H9 (cell line): ENCODE measurements around the gene NUBPL. TPM values are rescaled to one million over a fixed set of nuclear protein-coding genes. Genes with fewer than 3 reads are reported as not detected.

ENCODE experiments used
- DNase-seq: peaks from one replicate; pipeline ENCODE4 v3.0.0-alpha.2; 2017
- H2AFZ ChIP-seq: one replicate; pipeline ENCODE4 v1.6.1; 2013; ENCODE audit warnings: mild to moderate bottlenecking, low read length, control low read depth, moderate library complexity
- H2AK5ac ChIP-seq: 2 replicates; pipeline ENCODE4 v1.6.1; 2013; ENCODE audit warnings: low read length, control low read depth, mixed read lengths; ENCODE audit not compliant: insufficient read length
- H2BK120ac ChIP-seq: one replicate; pipeline ENCODE4 v1.6.1; 2013; ENCODE audit warnings: low read depth, mild to moderate bottlenecking, low read length, control low read depth, inconsistent platforms; ENCODE audit not compliant: poor library complexity, severe bottlenecking
- H2BK12ac ChIP-seq: 2 replicates; pipeline ENCODE4 v1.6.1; 2013; ENCODE audit warnings: low read length, control low read depth, mixed read lengths, low read depth; ENCODE audit not compliant: insufficient read length
- H2BK15ac ChIP-seq: 2 replicates; pipeline ENCODE4 v1.6.1; 2013; ENCODE audit warnings: low read depth, low read length, control low read depth
- H2BK20ac ChIP-seq: one replicate; pipeline ENCODE4 v1.6.1; 2013; ENCODE audit warnings: low read depth, mild to moderate bottlenecking, low read length, control low read depth, inconsistent platforms; ENCODE audit not compliant: poor library complexity, severe bottlenecking
- H2BK5ac ChIP-seq: 2 replicates; pipeline ENCODE4 v1.6.1; 2013; ENCODE audit warnings: low read length, control low read depth, mixed read lengths; ENCODE audit not compliant: insufficient read length
- H3K14ac ChIP-seq: 2 replicates; pipeline ENCODE4 v1.6.1; 2013; ENCODE audit warnings: low read length, control low read depth; ENCODE audit not compliant: insufficient read depth
- H3K18ac ChIP-seq: 2 replicates; pipeline ENCODE4 v1.6.1; 2013; ENCODE audit warnings: low read depth, mild to moderate bottlenecking, mixed read lengths, low read length, control low read depth; ENCODE audit not compliant: insufficient read length
- H3K23ac ChIP-seq: 2 replicates; pipeline ENCODE4 v1.6.1; 2013; ENCODE audit warnings: low read length, control low read depth, mixed read lengths, low read depth; ENCODE audit not compliant: insufficient read length
- H3K23me2 ChIP-seq: 2 replicates; pipeline ENCODE4 v1.6.1; 2013; ENCODE audit warnings: low read depth, mild to moderate bottlenecking, mixed read lengths, low read length, control low read depth; ENCODE audit not compliant: insufficient read length, poor library complexity, severe bottlenecking
- H3K27ac ChIP-seq: 2 replicates; pipeline ENCODE4 v1.5.1; 2013; ENCODE audit warnings: low read length, control low read depth, mixed read lengths, low read depth; ENCODE audit not compliant: insufficient read length
- H3K27me3 ChIP-seq: 2 replicates; pipeline ENCODE4 v1.6.1; 2013; ENCODE audit warnings: low read length, control low read depth, inconsistent platforms; ENCODE audit not compliant: insufficient read depth
- H3K4ac ChIP-seq: 2 replicates; pipeline ENCODE4 v1.6.1; 2013; ENCODE audit warnings: low read depth, mild to moderate bottlenecking, control low read depth, inconsistent platforms, low read length, moderate library complexity
- H3K4me1 ChIP-seq: 2 replicates; pipeline ENCODE4 v1.6.1; 2013; ENCODE audit warnings: low read length, control low read depth, inconsistent platforms; ENCODE audit not compliant: insufficient read depth
- H3K4me2 ChIP-seq: 2 replicates; pipeline ENCODE4 v1.6.1; 2013; ENCODE audit warnings: low read length, control low read depth, mixed read lengths; ENCODE audit not compliant: insufficient read length, insufficient read depth
- H3K56ac ChIP-seq: 2 replicates; pipeline ENCODE4 v1.6.1; 2013; ENCODE audit warnings: low read depth, mild to moderate bottlenecking, mixed read lengths, low read length, control low read depth; ENCODE audit not compliant: insufficient read length
- H3K79me1 ChIP-seq: 2 replicates; pipeline ENCODE4 v1.6.1; 2013; ENCODE audit warnings: low read depth, mild to moderate bottlenecking, moderate library complexity, low read length, control low read depth, inconsistent platforms; ENCODE audit not compliant: insufficient read depth, poor library complexity, severe bottlenecking
- H3K79me2 ChIP-seq: 2 replicates; pipeline ENCODE4 v1.6.1; 2013; ENCODE audit warnings: low read length, control low read depth, inconsistent platforms; ENCODE audit not compliant: insufficient read depth
- H3K9ac ChIP-seq: 2 replicates; pipeline ENCODE4 v1.6.1; 2013; ENCODE audit warnings: low read length, control low read depth, mixed read lengths; ENCODE audit not compliant: insufficient read length; ENCODE audit errors: extremely low read depth
- H3K9me3 ChIP-seq: one replicate; pipeline ENCODE4 v1.6.1; 2013; ENCODE audit warnings: low read depth, low read length, inconsistent platforms; ENCODE audit not compliant: control insufficient read depth
- H3T11ph ChIP-seq: one replicate; pipeline ENCODE4 v1.6.1; 2013; ENCODE audit warnings: mild to moderate bottlenecking, low read length, control low read depth, inconsistent platforms
- H4K20me1 ChIP-seq: one replicate; pipeline ENCODE4 v1.6.1; 2013; ENCODE audit not compliant: control insufficient read depth, insufficient read length, insufficient read depth
- H4K5ac ChIP-seq: 2 replicates; pipeline ENCODE4 v1.6.1; 2013; ENCODE audit warnings: low read depth, mild to moderate bottlenecking, mixed read lengths, low read length, control low read depth; ENCODE audit not compliant: insufficient read length
- H4K8ac ChIP-seq: replicated peaks from 2 replicates; pipeline ENCODE4 v1.6.1; 2013; ENCODE audit warnings: low read length, control low read depth, mixed read lengths, low read depth; ENCODE audit not compliant: insufficient read length
- H4K91ac ChIP-seq: 2 replicates; pipeline ENCODE4 v1.6.1; 2013; ENCODE audit warnings: low read depth, mild to moderate bottlenecking, moderate library complexity, mixed read lengths, low read length, control low read depth; ENCODE audit not compliant: insufficient read length
- H3K27ac Mint-ChIP-seq, 3 experiments: 2 replicates in 2 of 3; 3 replicates in 1 of 3; pipeline ENCODE4 v1.8.0; 2020 to 2021; ENCODE audit warnings: mixed read lengths in 3 of 3, mild to moderate bottlenecking in 1 of 3, moderate library complexity in 1 of 3
- H3K27me3 Mint-ChIP-seq: 2 replicates; pipeline ENCODE4 v1.8.0; 2021; ENCODE audit warnings: low read depth, mild to moderate bottlenecking, moderate library complexity, mixed read lengths
- H3K36me3 Mint-ChIP-seq, 3 experiments: 2 replicates in 2 of 3; 3 replicates in 1 of 3; pipeline ENCODE4 v1.8.0; 2020 to 2021; ENCODE audit warnings: low read depth in 3 of 3, mixed read lengths in 3 of 3; ENCODE audit not compliant: insufficient read depth in 1 of 3
- H3K4me1 Mint-ChIP-seq, 2 experiments: 2 replicates each; pipeline ENCODE4 v1.8.0; 2020; ENCODE audit warnings: mixed read lengths in 2 of 2
- H3K4me3 Mint-ChIP-seq, 2 experiments: 2 replicates in 1 of 2; 3 replicates in 1 of 2; pipeline ENCODE4 v1.8.0; 2020 to 2021; ENCODE audit warnings: mild to moderate bottlenecking in 2 of 2, mixed read lengths in 2 of 2, moderate library complexity in 1 of 2
- H3K9me3 Mint-ChIP-seq, 2 experiments: 2 replicates in 1 of 2; 3 replicates in 1 of 2; pipeline ENCODE4 v1.8.0; 2020; ENCODE audit warnings: mild to moderate bottlenecking in 2 of 2, mixed read lengths in 2 of 2, moderate library complexity in 1 of 2
- WGBS: extraction: QIAGEN DNeasy Blood & Tissue Kit; methylation state at CpG from one replicate; pipeline ENCODE4 v1.1.7; 2013; ENCODE audit warnings: missing lambda C conversion rate, low lambda C conversion rate, mixed read lengths; ENCODE audit not compliant: insufficient read length; ENCODE audit errors: extremely low coverage; 5-methylcytosine and 5-hydroxymethylcytosine counted together
- total RNA-seq: library from RNA; stranded (reverse); gene quantifications from 2 replicates; pipeline ENCODE4 v1.2.1, GENCODE V29; 2021
- TF ChIP-seq, protein P1 (sequence below): fragments of 200-600 bp; sonication (generic); conservative IDR thresholded peaks from 3 replicates; pipeline ENCODE4 v1.8.0; 2021; ENCODE audit warnings: antibody characterized with exemption, mild to moderate bottlenecking

NUBPL gene
- total RNA-seq, 1 experiment from 2014 or later, result 14.8 TPM

DNA sequence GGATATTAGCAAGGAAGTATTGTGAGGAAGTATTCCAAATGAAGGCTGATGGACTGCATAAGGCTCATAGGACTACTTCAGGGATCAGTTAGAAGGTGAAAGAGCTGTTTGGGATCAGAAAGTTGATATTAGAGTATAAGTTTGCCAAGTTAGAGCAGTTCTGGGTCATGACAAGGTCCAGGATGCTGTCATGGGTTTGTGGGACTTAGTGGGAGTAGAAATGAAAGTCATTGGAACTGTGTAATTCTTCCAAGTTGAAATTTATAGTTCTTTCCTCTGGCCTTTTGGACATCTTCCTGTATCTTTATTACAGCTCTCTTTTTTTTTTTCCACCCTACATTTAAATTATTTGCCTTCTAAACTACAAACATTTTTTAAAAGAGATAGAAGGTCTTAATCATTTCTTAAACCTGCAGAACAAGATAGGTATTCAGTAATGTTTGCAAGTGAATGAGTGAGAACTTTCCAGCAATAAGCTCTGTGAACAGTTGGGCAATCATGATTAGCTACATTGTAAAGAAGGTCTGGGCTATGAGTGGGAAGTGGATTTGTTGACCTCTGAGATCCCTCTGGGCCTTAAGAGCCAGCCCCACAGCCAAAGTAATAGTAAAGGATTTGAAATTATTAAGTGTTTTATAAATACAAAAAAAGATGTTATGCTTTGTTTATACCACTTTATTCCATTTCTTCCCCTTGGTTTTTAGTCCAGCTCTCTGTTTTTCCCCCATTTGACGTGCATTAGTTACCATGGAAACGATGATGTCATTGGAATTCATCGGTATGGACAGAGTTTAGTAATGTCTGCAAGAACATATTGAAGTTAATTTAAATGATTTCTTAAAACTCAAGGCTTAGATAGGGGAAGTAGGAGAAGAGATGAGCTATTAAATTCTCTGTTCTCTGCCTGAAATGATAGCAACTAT, 268.0 kb downstream of the NUBPL start:
- Histone ChIP-seq H3K23me2 (no peaks in the 10 kb centered on the region), H4K20me1 (no peaks in the 10 kb centered on the region), H3K9ac (no peak overlapping the region), H2BK120ac (no peak overlapping the region), H3T11ph (no peak overlapping the region), H3K4me1 (no peaks in the 10 kb centered on the region), H2AK5ac (no peak overlapping the region), H2BK15ac (no peak overlapping the region), H3K4ac (no peak overlapping the region), H3K79me1 (no peaks in the 10 kb centered on the region), H3K4me2 (no peak overlapping the region), H2BK20ac (no peak overlapping the region), H3K14ac (no peak overlapping the region), H2AFZ (no peak overlapping the region), H3K9me3 (no peaks in the 10 kb centered on the region), H2BK5ac (no peak overlapping the region), H3K27me3 (no peaks in the 10 kb centered on the region), H4K91ac (no peak overlapping the region), H3K79me2 (no peaks in the 10 kb centered on the region), H3K23ac (no peak overlapping the region), H3K27ac (no peak overlapping the region), H3K18ac (no peak overlapping the region), H4K8ac (no peak overlapping the region), H4K5ac (no peak overlapping the region), H3K56ac (no peak overlapping the region), H2BK12ac (no peak overlapping the region)
- Mint-ChIP-seq H3K4me1 (peaks cover 0 to 5% of the 10 kb centered on the region in 2 experiments; a peak in 1 of 4 replicates), H3K4me3 (no peak overlapping the region), H3K27me3 (no peaks in the 10 kb centered on the region), H3K9me3 (no peaks in the 10 kb centered on the region), H3K36me3 (no peaks in the 10 kb centered on the region), H3K27ac (peak overlapping the region in 1 of 3 experiments; percentile 8; a peak in 2 of 7 replicates)
- TF ChIP-seq, protein P1, sequence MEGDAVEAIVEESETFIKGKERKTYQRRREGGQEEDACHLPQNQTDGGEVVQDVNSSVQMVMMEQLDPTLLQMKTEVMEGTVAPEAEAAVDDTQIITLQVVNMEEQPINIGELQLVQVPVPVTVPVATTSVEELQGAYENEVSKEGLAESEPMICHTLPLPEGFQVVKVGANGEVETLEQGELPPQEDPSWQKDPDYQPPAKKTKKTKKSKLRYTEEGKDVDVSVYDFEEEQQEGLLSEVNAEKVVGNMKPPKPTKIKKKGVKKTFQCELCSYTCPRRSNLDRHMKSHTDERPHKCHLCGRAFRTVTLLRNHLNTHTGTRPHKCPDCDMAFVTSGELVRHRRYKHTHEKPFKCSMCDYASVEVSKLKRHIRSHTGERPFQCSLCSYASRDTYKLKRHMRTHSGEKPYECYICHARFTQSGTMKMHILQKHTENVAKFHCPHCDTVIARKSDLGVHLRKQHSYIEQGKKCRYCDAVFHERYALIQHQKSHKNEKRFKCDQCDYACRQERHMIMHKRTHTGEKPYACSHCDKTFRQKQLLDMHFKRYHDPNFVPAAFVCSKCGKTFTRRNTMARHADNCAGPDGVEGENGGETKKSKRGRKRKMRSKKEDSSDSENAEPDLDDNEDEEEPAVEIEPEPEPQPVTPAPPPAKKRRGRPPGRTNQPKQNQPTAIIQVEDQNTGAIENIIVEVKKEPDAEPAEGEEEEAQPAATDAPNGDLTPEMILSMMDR, result no peak
- DNase-seq, result no peak
- WGBS, result no CpG with 5 or more reads among the region's 3 CpGs
